CD4-positive, alpha-beta T cell (primary cell): ENCODE measurements around the gene PTPRN2. TPM values are rescaled to one million over a fixed set of nuclear protein-coding genes. Genes with fewer than 3 reads are reported as not detected.

ENCODE experiments used
- ATAC-seq: fragments of 200-7000 bp; cut with Tn5 transposase; one replicate; pipeline ENCODE4 v1.10.0; 2022; ENCODE audit warnings: mild to moderate bottlenecking; ENCODE audit not compliant: poor library complexity
- CTCF ChIA-PET: fragments of 350-600 bp; sonication (Branson Sonifier 250); formaldehyde crosslinking; loops from one replicate; lab custom pipeline; 2021; ENCODE audit warnings: antibody characterized with exemption, inconsistent platforms; lab: Charles Lee
- POLR2A ChIA-PET: fragments of 350-600 bp; sonication (Branson Sonifier 250); formaldehyde crosslinking; loops from one replicate; lab custom pipeline; 2021; ENCODE audit warnings: antibody characterized with exemption, inconsistent platforms; lab: Charles Lee
- DNase-seq, 14 experiments: peaks; one replicate each; pipeline ENCODE4 v3.0.0-alpha.2; 2013 to 2020; ENCODE audit warnings: mixed read lengths in 2 of 14
- H3K27ac ChIP-seq, 2 donors: one replicate each; pipeline versions ENCODE4 v1.5.1 to v1.7.0; 2013; ENCODE audit warnings: low read length in 2 of 2, low read depth in 1 of 2, mild to moderate bottlenecking in 1 of 2
- H3K27me3 ChIP-seq, 2 experiments: 1 replicate in 1 of 2; 2 replicates in 1 of 2; pipeline versions ENCODE4 v1.6.1 to v1.7.0; 2013; ENCODE audit warnings: low read length in 2 of 2, control low read depth in 1 of 2, mild to moderate bottlenecking in 1 of 2, moderate library complexity in 1 of 2; ENCODE audit not compliant: insufficient read depth in 2 of 2, control insufficient read depth in 1 of 2
- H3K36me3 ChIP-seq: one replicate; pipeline ENCODE4 v1.6.1; 2013; ENCODE audit warnings: low read length, control low read depth; ENCODE audit not compliant: insufficient read depth
- H3K4me1 ChIP-seq: one replicate; pipeline ENCODE4 v1.6.1; 2013; ENCODE audit warnings: low read length, control low read depth; ENCODE audit not compliant: insufficient read depth
- H3K4me3 ChIP-seq: one replicate; pipeline ENCODE4 v1.5.1; 2013; ENCODE audit warnings: mild to moderate bottlenecking, low read length, moderate library complexity
- H3K9me3 ChIP-seq, 2 experiments: 1 replicate in 1 of 2; 2 replicates in 1 of 2; pipeline versions ENCODE4 v1.6.1 to v1.7.0; 2013; ENCODE audit warnings: low read length in 2 of 2, mild to moderate bottlenecking in 2 of 2, control low read depth in 1 of 2, moderate library complexity in 1 of 2; ENCODE audit not compliant: control insufficient read depth in 1 of 2, insufficient read depth in 1 of 2
- H3K27ac Mint-ChIP-seq: one replicate; pipeline ENCODE4 v1.8.0; 2020; ENCODE audit warnings: mixed read lengths
- H3K27me3 Mint-ChIP-seq: one replicate; pipeline ENCODE4 v1.8.0; 2021; ENCODE audit warnings: mixed read lengths
- H3K36me3 Mint-ChIP-seq: one replicate; pipeline ENCODE4 v1.8.0; 2021; ENCODE audit warnings: low read depth, mixed read lengths
- H3K4me1 Mint-ChIP-seq: one replicate; pipeline ENCODE4 v1.8.0; 2021; ENCODE audit warnings: low read depth, mixed read lengths
- H3K4me3 Mint-ChIP-seq: one replicate; pipeline ENCODE4 v1.8.0; 2020; ENCODE audit warnings: mild to moderate bottlenecking, mixed read lengths
- H3K9me3 Mint-ChIP-seq: one replicate; pipeline ENCODE4 v1.8.0; 2020; ENCODE audit warnings: mixed read lengths
- CTCF ChIP-seq: fragments of 200-600 bp; IDR thresholded peaks from one replicate; pipeline ENCODE4 v1.8.0; 2022; ENCODE audit warnings: antibody characterized with exemption, mild to moderate bottlenecking
- intact Hi-C, 2 experiments: fragments of 100-400 bp; cut with DNase I in 1 of 2; cut with micrococcal nuclease in 1 of 2; formaldehyde crosslinking; loops; one replicate each; pipeline versions ENCODE4 v1.15.1 to v1.9.0; 2023 to 2025; cut with DNase I, micrococcal nuclease
- total RNA-seq, 174 experiments: library from RNA in 2 of 174; stranded (reverse) in 2 of 174; gene quantifications; one replicate each; pipeline ENCODE4 v1.2.3 and lab custom pipeline; 2021 to 2026

Gene PTPRN2
- total RNA-seq, 2 experiments from 2014 or later = 0.34 to 0.44 TPM

GRCh38 chr7:157856873-157857577 is 730.6 kb downstream of the PTPRN2 start:
- TF ChIP-seq CTCF = no peak
- POLR2A ChIA-PET = no interaction called here

GRCh38 chr7:157855452-157856213 is 732.0 kb downstream of the PTPRN2 start:
- intact Hi-C loops = no loop called here
- H3K4me3 Mint-ChIP-seq = no peak overlapping the region
- no peak for ATAC-seq

More at GRCh38 chr7:157856873-157857577, 730.6 kb downstream of the PTPRN2 start:
- peaks cover 0 to 6% of the 10 kb centered on the region in 2 experiments for H3K9me3 ChIP-seq
- H3K4me1 ChIP-seq = no peaks in the 10 kb centered on the region
- ATAC-seq = no peak
- no peaks in the 10 kb centered on the region for H3K27me3 ChIP-seq
- Mint-ChIP-seq H3K27ac (no peak overlapping the region), H3K9me3 (no peaks in the 10 kb centered on the region), H3K4me1 (peaks cover 5% of the 10 kb centered on the region), H3K36me3 (no peaks in the 10 kb centered on the region), H3K4me3 (no peak overlapping the region), H3K27me3 (no peaks in the 10 kb centered on the region)
- intact Hi-C loops = no loop called here
- CTCF ChIA-PET = no interaction called here
- H3K36me3 ChIP-seq = no peaks in the 10 kb centered on the region
- no peak for DNase-seq
- H3K4me3 ChIP-seq = no peak overlapping the region
- no peak overlapping the region for H3K27ac ChIP-seq

GRCh38 chr7:157855016-157855415 is 732.6 kb downstream of the PTPRN2 start:
- no peak overlapping the region for H3K4me3 Mint-ChIP-seq
- no peak for TF ChIP-seq CTCF
- ChIA-PET POLR2A (no interaction called here), CTCF (no interaction called here)
- Histone ChIP-seq H3K36me3 (no peaks in the 10 kb centered on the region), H3K27ac (no peak overlapping the region), H3K27me3 (no peaks in the 10 kb centered on the region), H3K9me3 (peaks cover 0 to 6% of the 10 kb centered on the region in 2 experiments), H3K4me1 (peaks cover 13% of the 10 kb centered on the region), H3K4me3 (no peak overlapping the region)
- DNase-seq = no peak
- H3K27ac Mint-ChIP-seq = no peak overlapping the region
- intact Hi-C loops = no loop called here
- ATAC-seq = no peak
- peaks cover 12% of the 10 kb centered on the region for H3K4me1 Mint-ChIP-seq
- H3K27me3 Mint-ChIP-seq = no peaks in the 10 kb centered on the region
- no peaks in the 10 kb centered on the region for H3K36me3 Mint-ChIP-seq
- H3K9me3 Mint-ChIP-seq = no peaks in the 10 kb centered on the region

More at GRCh38 chr7:157855452-157856213, 732.0 kb downstream of the PTPRN2 start:
- no peak for TF ChIP-seq CTCF
- Mint-ChIP-seq H3K9me3 (no peaks in the 10 kb centered on the region), H3K27ac (no peak overlapping the region), H3K4me1 (peaks cover 12% of the 10 kb centered on the region), H3K27me3 (no peaks in the 10 kb centered on the region), H3K36me3 (no peaks in the 10 kb centered on the region)
- Histone ChIP-seq H3K4me1 (peaks cover 13% of the 10 kb centered on the region), H3K27me3 (no peaks in the 10 kb centered on the region), H3K36me3 (no peaks in the 10 kb centered on the region), H3K4me3 (no peak overlapping the region), H3K9me3 (peaks cover 0 to 6% of the 10 kb centered on the region in 2 experiments), H3K27ac (no peak overlapping the region)
- DNase-seq = no peak
- ChIA-PET POLR2A (no interaction called here), CTCF (no interaction called here)
